K562 (cell line): Measurements from ENCODE around the gene RASGRP2.

Experiments
- CTCF ChIP-seq, 3 experiments: IDR thresholded peaks in 2 of 3; conservative IDR thresholded peaks in 1 of 3; 2 replicates each; pipeline ENCODE4 v1.5.1; 2011 to 2012; ENCODE audit warnings: low read length in 3 of 3, mild to moderate bottlenecking in 3 of 3, control low read depth in 2 of 3, improper control_type of control experiment in 1 of 3, inconsistent platforms in 1 of 3, low read depth in 1 of 3, mixed read lengths in 1 of 3, moderate library complexity in 1 of 3; ENCODE audit not compliant: insufficient read depth in 2 of 3
- ESRRB ChIP-seq: fragments of 250-450 bp; sonication (Bioruptor Pico); IDR thresholded peaks from 2 replicates; pipeline ENCODE4 v1.5.0; 2020; ENCODE audit warnings: mild to moderate bottlenecking, moderate library complexity, borderline replicate concordance
- MAX ChIP-seq: sonication (generic); formaldehyde crosslinking; IDR thresholded peaks from 2 replicates; pipeline ENCODE4 v1.9.0; 2022; ENCODE audit warnings: mild to moderate bottlenecking, missing genetic modification reagents
- POLR2AphosphoS5 ChIP-seq: IDR thresholded peaks from 2 replicates; pipeline ENCODE4 v1.6.1; 2011; ENCODE audit warnings: mild to moderate bottlenecking, low read depth, low read length, moderate library complexity; ENCODE audit not compliant: control insufficient read depth, insufficient read depth
- SMC3 ChIP-seq: conservative IDR thresholded peaks from 2 replicates; pipeline ENCODE4 v1.6.1; 2011; ENCODE audit warnings: low read depth, low read length, improper control_type of control experiment; ENCODE audit not compliant: insufficient read depth
- TF ChIP-seq, protein P1 (sequence below), 2 experiments: fragments of 250-450 bp in 1 of 2; fragments of 450-650 bp in 1 of 2; sonication (Bioruptor Pico) in 1 of 2; IDR thresholded peaks; 2 replicates each; pipeline versions ENCODE4 v1.6.1 to v1.8.0; 2016 to 2021; ENCODE audit warnings: mild to moderate bottlenecking in 2 of 2, moderate library complexity in 2 of 2, missing compliant biosample characterization in 1 of 2, missing genetic modification characterization in 1 of 2

DNA sequence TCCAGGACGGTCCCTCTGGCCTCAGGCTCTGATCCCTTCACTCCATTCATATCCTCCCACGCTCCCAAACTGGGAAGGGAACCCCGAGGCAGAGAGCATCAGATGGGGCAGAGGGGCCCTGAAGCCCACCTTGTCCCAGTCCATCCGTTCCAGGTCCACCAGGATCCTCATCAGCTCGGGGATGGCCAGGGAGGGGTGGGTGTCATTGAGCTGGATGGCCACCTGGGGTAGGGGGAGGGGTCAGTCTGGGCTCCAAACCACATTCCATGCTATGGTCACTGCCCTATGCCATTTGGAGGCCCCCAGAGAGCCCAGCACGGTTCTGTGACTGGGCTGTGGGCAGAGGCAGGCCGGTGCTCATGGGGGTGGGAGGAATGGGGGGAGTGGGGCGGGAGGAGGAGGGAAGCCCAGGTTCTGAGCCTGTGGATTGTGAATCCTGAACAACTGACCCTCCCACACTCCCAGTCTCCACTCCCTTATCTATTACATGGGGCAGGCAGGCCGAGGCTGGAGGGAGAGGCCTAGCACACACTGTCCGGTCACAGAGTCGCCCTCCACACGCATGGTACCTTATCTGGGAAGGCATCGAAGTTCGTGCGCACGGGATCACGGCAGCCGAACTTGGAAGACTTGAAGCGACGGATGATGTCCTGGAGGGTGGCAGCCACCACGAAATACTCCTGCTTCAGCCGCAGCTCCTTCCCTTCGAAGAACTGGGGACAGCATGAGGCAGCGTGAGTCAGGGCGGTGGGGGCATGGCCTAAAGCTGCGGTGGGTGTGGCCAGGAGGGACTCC, 10.4 kb upstream of the RASGRP2 start:
- TF ChIP-seq POLR2AphosphoS5: no peak
- TF ChIP-seq CTCF (IDR thresholded peaks at IDR 0.05 in 2 of 3, conservative IDR thresholded peaks at IDR 0.05 in 1 of 3; ENCODE audit: insufficient read depth in 2 of 3, low read depth in 1 of 3, low read length in 3 of 3): no peak
- TF ChIP-seq, protein P1, sequence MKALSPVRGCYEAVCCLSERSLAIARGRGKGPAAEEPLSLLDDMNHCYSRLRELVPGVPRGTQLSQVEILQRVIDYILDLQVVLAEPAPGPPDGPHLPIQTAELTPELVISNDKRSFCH (CRISPR knock-in tag; IDR thresholded peaks at IDR 0.05): no peak
- TF ChIP-seq, protein P1 (tag; IDR thresholded peaks at IDR 0.05): no peak
- peak; percentile 75 for TF ChIP-seq MAX (CRISPR knock-in tag)
- no peak for TF ChIP-seq ESRRB (CRISPR knock-in tag)
- no peak for TF ChIP-seq SMC3
